BLaER1 treated with 17β-estradiol and CSF1 and Interleukin-3, amounts not matched to agents 10 nM and 100 nM (cell line): ENCODE data around the gene BTBD9.

Experiments used
- H3K27ac ChIP-seq, 11 experiments: shearing (Covaris generic); formaldehyde crosslinking; 2 replicates each; pipeline ENCODE4 v1.8.1; 2022
- H3K27me3 ChIP-seq, 11 experiments: shearing (Covaris generic); formaldehyde crosslinking; 2 replicates each; pipeline ENCODE4 v1.8.1; 2022
- H3K36me3 ChIP-seq, 11 experiments: shearing (Covaris generic); formaldehyde crosslinking; 2 replicates each; pipeline ENCODE4 v1.8.1; 2022
- H3K4me1 ChIP-seq, 10 experiments: shearing (Covaris generic); formaldehyde crosslinking; 2 replicates each; pipeline ENCODE4 v1.8.1; 2022
- H3K4me2 ChIP-seq, 11 experiments: shearing (Covaris generic); formaldehyde crosslinking; 2 replicates each; pipeline ENCODE4 v1.8.1; 2022
- H3K4me3 ChIP-seq, 10 experiments: shearing (Covaris generic); formaldehyde crosslinking; 2 replicates each; pipeline ENCODE4 v1.8.1; 2022
- H3K9ac ChIP-seq, 11 experiments: shearing (Covaris generic); formaldehyde crosslinking; 2 replicates each; pipeline ENCODE4 v1.8.1; 2022
- H3K9me3 ChIP-seq, 11 experiments: shearing (Covaris generic); formaldehyde crosslinking; replicated peaks in 1 of 11; 2 replicates each; pipeline ENCODE4 v1.8.1; 2022
- H4K20me1 ChIP-seq, 11 experiments: shearing (Covaris generic); formaldehyde crosslinking; 2 replicates each; pipeline ENCODE4 v1.8.1; 2022
- Cebpa-rat ChIP-seq, 11 experiments: shearing (Covaris generic); IDR thresholded peaks; 2 replicates each; pipeline ENCODE4 v1.8.1; 2022

The BTBD9 gene

GRCh38 chr6:38166411-38167240, 473.1 kb downstream of the BTBD9 start:
- Histone ChIP-seq H3K9ac (no peak overlapping the region), H3K27ac (no peak overlapping the region), H3K4me1 (peaks cover 0 to 12% (median 9%) of the 10 kb centered on the region in 10 experiments; a peak in 13 of 20 replicates), H3K4me3 (no peak overlapping the region), H3K9me3 (no peaks in the 10 kb centered on the region), H3K27me3 (no peaks in the 10 kb centered on the region), H3K36me3 (peaks cover 0 to 3% (median 0%) of the 10 kb centered on the region in 11 experiments; a peak in 2 of 22 replicates), H3K4me2 (no peak overlapping the region), H4K20me1 (peaks cover 0 to 61% (median 5%) of the 10 kb centered on the region in 11 experiments; a peak in 8 of 22 replicates)
- TF ChIP-seq Cebpa-rat (IDR thresholded peaks at IDR 0.05): no peak

DNA sequence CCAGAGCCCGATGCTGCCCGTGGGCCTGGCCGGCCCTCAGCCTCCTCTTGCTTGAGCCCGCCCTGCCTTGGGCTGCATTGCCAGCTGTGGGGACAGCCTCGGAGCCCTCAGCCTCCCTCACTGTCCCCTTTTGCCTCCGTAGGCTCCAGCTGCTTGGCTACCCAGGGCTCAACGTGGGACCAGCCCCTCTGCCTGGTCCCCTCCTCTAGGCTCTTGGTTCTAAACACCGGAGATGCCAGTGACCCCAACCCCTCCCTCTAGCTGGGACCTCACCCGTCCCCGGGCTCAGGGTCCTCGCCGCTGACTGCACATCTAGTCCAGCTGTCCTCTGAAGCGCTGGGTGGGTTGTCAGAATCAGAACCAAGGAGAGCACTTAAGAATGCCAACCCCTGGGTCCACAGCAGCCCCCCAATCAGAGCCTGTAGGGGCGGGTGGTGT, 475.0 kb downstream of the BTBD9 start:
- no peak overlapping the region for H3K9ac ChIP-seq
- no peak overlapping the region for H3K27ac ChIP-seq

GRCh38 chr6:38164131-38164481, 475.6 kb downstream of the BTBD9 start:
- Histone ChIP-seq H3K4me3 (no peak overlapping the region), H3K9me3 (no peaks in the 10 kb centered on the region), H3K27ac (no peak overlapping the region), H3K9ac (no peak overlapping the region), H3K4me2 (no peak overlapping the region), H4K20me1 (peaks cover 0 to 71% (median 5%) of the 10 kb centered on the region in 11 experiments; a peak in 9 of 22 replicates), H3K4me1 (peaks cover 3 to 14% (median 10%) of the 10 kb centered on the region in 10 experiments), H3K27me3 (no peaks in the 10 kb centered on the region), H3K36me3 (peaks cover 0 to 23% (median 0%) of the 10 kb centered on the region in 11 experiments; a peak in 7 of 22 replicates)
- no peak for TF ChIP-seq Cebpa-rat (IDR thresholded peaks at IDR 0.05)

More for the DNA sequence above, 475.0 kb downstream of the BTBD9 start:
- Histone ChIP-seq H3K4me1 (peaks cover 0 to 12% (median 9%) of the 10 kb centered on the region in 10 experiments; a peak in 13 of 20 replicates), H3K36me3 (peaks cover 0 to 17% (median 0%) of the 10 kb centered on the region in 11 experiments; a peak in 7 of 22 replicates), H3K4me2 (no peak overlapping the region), H3K9me3 (no peaks in the 10 kb centered on the region), H3K27me3 (no peaks in the 10 kb centered on the region), H3K4me3 (no peak overlapping the region), H4K20me1 (peaks cover 0 to 70% (median 5%) of the 10 kb centered on the region in 11 experiments; a peak in 8 of 22 replicates)
- no peak for TF ChIP-seq Cebpa-rat (IDR thresholded peaks at IDR 0.05)

GRCh38 chr6:38163186-38164130, 476.3 kb downstream of the BTBD9 start:
- Histone ChIP-seq H3K4me2 (no peak overlapping the region), H3K4me3 (no peak overlapping the region), H3K9me3 (no peaks in the 10 kb centered on the region), H3K9ac (no peak overlapping the region), H3K27me3 (no peaks in the 10 kb centered on the region), H3K4me1 (peaks cover 9 to 18% (median 11%) of the 10 kb centered on the region in 10 experiments), H3K27ac (no peak overlapping the region), H4K20me1 (peaks cover 0 to 71% (median 5%) of the 10 kb centered on the region in 11 experiments; a peak in 9 of 22 replicates), H3K36me3 (peaks cover 0 to 26% (median 0%) of the 10 kb centered on the region in 11 experiments; a peak in 7 of 22 replicates)
- no peak for TF ChIP-seq Cebpa-rat (IDR thresholded peaks at IDR 0.05)

DNA sequence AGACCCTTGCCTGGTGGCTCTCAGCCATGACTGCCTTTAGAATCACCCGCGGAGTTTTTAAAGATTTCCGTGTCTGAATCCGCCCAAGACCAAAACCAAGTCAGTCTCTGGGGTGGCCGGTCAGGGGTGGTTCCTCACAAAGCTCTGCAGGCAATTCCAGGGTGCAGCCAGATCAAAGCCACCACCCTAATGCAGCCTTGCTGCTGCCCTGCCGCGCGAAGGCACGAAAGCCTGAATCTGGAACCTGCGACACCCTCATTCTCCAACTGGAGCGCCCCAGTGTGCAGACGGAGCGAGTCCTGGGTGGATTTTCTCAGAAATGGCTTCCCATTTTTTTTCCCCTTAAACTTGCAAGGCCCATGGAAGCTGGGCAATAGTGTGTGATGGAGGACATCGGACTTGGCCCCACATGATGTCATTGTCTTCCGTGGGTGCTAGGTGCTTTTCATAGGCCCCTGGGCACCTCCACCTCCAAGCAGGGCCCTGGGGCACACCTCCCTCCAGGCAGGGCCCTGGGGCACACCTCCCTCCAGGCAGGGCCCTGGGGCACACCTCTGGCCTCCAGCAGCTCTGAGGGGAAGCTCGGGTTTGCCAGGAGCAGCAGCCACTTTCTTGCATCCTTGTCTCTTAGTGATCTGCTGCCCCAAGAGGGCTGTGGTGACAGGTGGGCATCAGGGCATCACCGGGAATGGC, 477.1 kb downstream of the BTBD9 start:
- H3K36me3 ChIP-seq: peaks cover 0 to 30% (median 0%) of the 10 kb centered on the region in 11 experiments; a peak in 8 of 22 replicates
- H3K4me2 ChIP-seq: no peak overlapping the region
- no peaks in the 10 kb centered on the region for H3K9me3 ChIP-seq
- H3K4me1 ChIP-seq: peaks cover 4 to 16% (median 7%) of the 10 kb centered on the region in 10 experiments
- no peak overlapping the region for H3K4me3 ChIP-seq
- no peak overlapping the region for H3K9ac ChIP-seq
- H4K20me1 ChIP-seq: peaks cover 0 to 67% (median 5%) of the 10 kb centered on the region in 11 experiments; a peak in 9 of 22 replicates
- no peaks in the 10 kb centered on the region for H3K27me3 ChIP-seq
- H3K27ac ChIP-seq: no peak overlapping the region
- no peak for TF ChIP-seq Cebpa-rat (IDR thresholded peaks at IDR 0.05)

GRCh38 chr6:38161754-38162492, 477.8 kb downstream of the BTBD9 start:
- no peak overlapping the region for H3K9ac ChIP-seq
- H3K9me3 ChIP-seq: no peaks in the 10 kb centered on the region
- no peak for TF ChIP-seq Cebpa-rat (IDR thresholded peaks at IDR 0.05)

DNA sequence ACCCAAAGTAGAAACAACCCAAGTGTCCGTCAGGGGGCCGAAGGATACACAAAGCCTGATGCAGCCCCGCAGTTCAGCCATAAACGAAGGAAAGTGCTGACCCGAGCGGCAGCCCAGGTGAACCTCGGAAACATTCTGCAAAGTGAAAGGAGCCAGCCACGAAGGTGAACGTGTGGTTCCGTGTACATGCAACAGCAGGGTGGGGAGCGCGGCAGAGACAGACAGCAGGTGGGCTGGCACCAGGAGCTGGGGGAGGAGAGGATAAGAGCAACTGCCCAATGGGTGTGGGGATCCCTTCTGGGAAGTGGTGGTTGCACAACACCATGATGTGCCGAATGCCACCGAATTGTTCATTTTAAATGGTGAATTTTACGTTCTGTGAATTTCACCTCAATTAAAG, 478.4 kb downstream of the BTBD9 start:
- peaks cover 0 to 71% (median 5%) of the 10 kb centered on the region in 11 experiments; a peak in 11 of 22 replicates for H4K20me1 ChIP-seq
- H3K4me2 ChIP-seq: no peak overlapping the region
- H3K4me1 ChIP-seq: peaks cover 0 to 16% (median 5%) of the 10 kb centered on the region in 10 experiments; a peak in 11 of 20 replicates
- TF ChIP-seq Cebpa-rat (IDR thresholded peaks at IDR 0.05): no peak
- H3K9ac ChIP-seq: no peak overlapping the region
- no peak overlapping the region for H3K27ac ChIP-seq
- H3K27me3 ChIP-seq: no peaks in the 10 kb centered on the region
- H3K9me3 ChIP-seq: no peaks in the 10 kb centered on the region
- peaks cover 0 to 43% (median 13%) of the 10 kb centered on the region in 11 experiments; a peak in 11 of 22 replicates for H3K36me3 ChIP-seq
- no peak overlapping the region for H3K4me3 ChIP-seq

More at GRCh38 chr6:38161754-38162492, 477.8 kb downstream of the BTBD9 start:
- no peaks in the 10 kb centered on the region for H3K27me3 ChIP-seq
- peaks cover 0 to 37% (median 7%) of the 10 kb centered on the region in 11 experiments; a peak in 11 of 22 replicates for H3K36me3 ChIP-seq
- H4K20me1 ChIP-seq: peaks cover 0 to 71% (median 5%) of the 10 kb centered on the region in 11 experiments; a peak in 10 of 22 replicates
- H3K4me1 ChIP-seq: peaks cover 0 to 16% (median 3%) of the 10 kb centered on the region in 10 experiments; a peak in 10 of 20 replicates
- H3K4me2 ChIP-seq: no peak overlapping the region
- H3K27ac ChIP-seq: no peak overlapping the region
- H3K4me3 ChIP-seq: no peak overlapping the region
